Muscle of arm (tissue), 12 donors: ENCODE data around the gene OPHN1. TPM values are rescaled to one million over a fixed set of nuclear protein-coding genes. Genes with fewer than 3 reads are reported as not detected.
A peak's percentile ranks its signal among the peaks of the same experiment; 100 is the strongest.
"Not testable (repeated sequence)": the region's sequence is repeated elsewhere in the genome, so short reads cannot be mapped to it uniquely, and the experiment has no call there.

Experiments
- DNase-seq: peaks from one replicate; pipeline ENCODE4 v3.0.0-alpha.2; 2013
- polyA plus RNA-seq, 12 donors: library from polyadenylated mRNA; unstranded; fragments of 120-200 nt; gene quantifications; one replicate each; pipeline ENCODE4 v1.2.1, GENCODE V29; 2013; ENCODE audit not compliant: insufficient read length in 12 of 12

OPHN1 gene
- polyA plus RNA-seq, 12 donors = 14.2 to 40.8 (median 17.9) TPM; not detected in 1

- no peak for DNase-seq
These were observed 4.9 kb downstream of the OPHN1 start for GRCh38 chrX:68428431-68428830.

- DNase-seq = no peak
These were observed 8.6 kb downstream of the OPHN1 start for GRCh38 chrX:68424719-68425118.

GRCh38 chrX:68422478-68422877, 10.8 kb downstream of the OPHN1 start:
- DNase-seq = no peak

GRCh38 chrX:68421636-68422035, 11.7 kb downstream of the OPHN1 start:
- no peak for DNase-seq

GRCh38 chrX:68420559-68420958, 12.7 kb downstream of the OPHN1 start:
- DNase-seq = no peak

- no peak for DNase-seq
These were observed 13.3 kb downstream of the OPHN1 start for GRCh38 chrX:68419975-68420374.

GRCh38 chrX:68417651-68418050, 15.6 kb downstream of the OPHN1 start:
- DNase-seq = no peak

- DNase-seq = no peak
These were observed 16.7 kb downstream of the OPHN1 start for GRCh38 chrX:68416592-68416991.

- peak; percentile 25 for DNase-seq
These were observed 18.0 kb downstream of the OPHN1 start for GRCh38 chrX:68415316-68415715.

- no peak for DNase-seq
These were observed 20.0 kb downstream of the OPHN1 start for GRCh38 chrX:68413254-68413653.

- DNase-seq = no peak
These were observed 21.6 kb downstream of the OPHN1 start for GRCh38 chrX:68411729-68412128.

GRCh38 chrX:68409194-68409593, 24.1 kb downstream of the OPHN1 start:
- DNase-seq = no peak

GRCh38 chrX:68403522-68403921, 29.8 kb downstream of the OPHN1 start:
- DNase-seq = no peak

GRCh38 chrX:68403038-68403437, 30.3 kb downstream of the OPHN1 start:
- no peak for DNase-seq

- no peak for DNase-seq
These were observed 31.2 kb downstream of the OPHN1 start for GRCh38 chrX:68402094-68402493.

GRCh38 chrX:68398291-68398690, 35.0 kb downstream of the OPHN1 start:
- no peak for DNase-seq

- no peak for DNase-seq
These were observed 36.3 kb downstream of the OPHN1 start for GRCh38 chrX:68396953-68397352.

- DNase-seq = not testable (repeated sequence)
These were observed 43.8 kb downstream of the OPHN1 start for GRCh38 chrX:68389419-68389960.

- DNase-seq = no peak
These were observed 45.5 kb downstream of the OPHN1 start for GRCh38 chrX:68387776-68388175.

- no peak for DNase-seq
These were observed 49.8 kb downstream of the OPHN1 start for GRCh38 chrX:68383540-68383939.

GRCh38 chrX:68377579-68377978, 55.7 kb downstream of the OPHN1 start:
- not testable (repeated sequence) for DNase-seq

- no peak for DNase-seq
These were observed 56.9 kb downstream of the OPHN1 start for GRCh38 chrX:68376373-68376772.

GRCh38 chrX:68375803-68376202, 57.5 kb downstream of the OPHN1 start:
- DNase-seq = no peak

GRCh38 chrX:68372665-68373064, 60.6 kb downstream of the OPHN1 start:
- DNase-seq = no peak

- no peak for DNase-seq
These were observed 63.7 kb downstream of the OPHN1 start for GRCh38 chrX:68369559-68369958.
